Measurements from ENCODE around the gene ALS2.
"Not testable (repeated sequence)": the region's sequence is repeated elsewhere in the genome, so short reads cannot be mapped to it uniquely, and the experiment has no call there.

Gene ALS2

DNA sequence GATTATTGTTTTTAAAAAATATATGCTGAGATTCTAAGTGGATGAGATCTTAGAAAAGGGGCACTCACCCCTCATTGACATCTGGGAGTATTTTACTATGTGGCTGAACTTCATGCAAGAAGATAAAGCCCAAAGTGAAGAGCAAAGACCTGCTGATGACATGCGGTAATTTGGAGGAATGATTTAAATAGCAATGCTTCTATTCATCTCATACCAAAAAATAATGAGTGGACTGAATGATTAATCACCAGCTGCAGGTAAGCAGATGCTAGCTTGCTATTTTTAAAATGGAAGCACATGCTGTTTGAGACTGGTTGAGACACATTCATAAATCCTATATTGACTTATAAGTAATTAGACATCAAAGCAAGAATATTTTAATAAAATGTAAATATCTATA lies 12.9 kb upstream of the ALS2 start:
- no peak for DNase-seq

- DNase-seq = no peak
Observed at GRCh38 chr2:201790989-201791388, 10.3 kb upstream of the ALS2 start.

DNA sequence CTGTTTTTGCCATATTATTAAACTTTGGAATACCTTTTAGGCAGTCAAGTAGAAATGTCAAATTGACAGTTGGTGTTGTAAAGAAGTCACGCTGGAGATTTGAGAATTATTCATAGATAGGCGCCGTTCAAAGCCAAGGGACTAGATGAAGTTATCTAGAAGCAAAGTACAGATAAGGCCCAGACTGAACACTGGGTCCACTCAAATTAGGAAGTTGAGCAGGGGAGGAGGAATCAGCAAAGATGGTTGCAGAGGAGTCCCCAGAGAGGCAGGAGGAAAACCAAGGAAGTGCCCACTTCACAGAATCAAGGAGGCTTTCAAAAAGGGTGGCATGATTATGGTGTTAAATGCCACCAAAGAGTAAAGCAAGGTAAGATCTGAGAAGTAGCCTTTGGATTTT lies 9.6 kb upstream of the ALS2 start:
- DNase-seq = no peak

- DNase-seq = no peak
Observed at GRCh38 chr2:201789395-201789794, 8.7 kb upstream of the ALS2 start.

DNA sequence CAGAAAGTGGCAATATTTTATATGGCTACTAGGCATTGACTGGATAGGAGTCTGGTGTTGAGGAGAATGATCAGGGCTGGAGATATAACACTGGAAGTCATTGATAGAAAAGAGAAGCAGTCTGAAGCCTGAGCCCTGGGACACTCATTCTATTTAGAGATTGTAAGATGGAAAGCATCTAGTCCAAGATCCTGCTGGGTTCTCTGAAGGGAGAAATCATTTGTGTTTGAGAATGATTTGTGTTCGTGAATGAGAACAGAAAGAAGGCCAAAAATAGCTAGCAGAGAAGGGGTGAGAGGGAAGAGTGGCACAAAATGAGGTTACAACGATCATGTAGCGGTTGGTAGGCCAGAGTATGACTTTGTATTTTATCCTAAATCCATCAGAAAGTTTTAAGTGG lies 7.6 kb upstream of the ALS2 start:
- DNase-seq = no peak

DNA sequence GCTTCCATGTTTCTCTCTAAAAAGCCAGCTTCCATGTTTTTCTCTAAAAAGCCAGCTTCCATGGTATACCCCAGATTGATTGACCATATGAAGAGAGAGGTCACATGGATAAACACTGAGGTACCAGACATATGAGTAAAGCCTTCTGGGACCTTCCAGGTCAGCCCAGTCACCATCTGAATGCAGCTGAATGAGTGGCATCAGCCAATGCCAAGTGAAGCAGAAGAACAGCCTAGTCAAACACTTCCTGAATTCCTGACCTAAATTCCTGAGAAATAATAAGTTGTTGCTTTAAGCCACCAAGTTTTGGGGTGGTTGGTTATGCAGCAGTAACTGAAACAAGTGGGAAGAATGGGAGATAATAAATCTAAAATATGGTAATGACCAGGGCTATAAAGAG lies 5.7 kb upstream of the ALS2 start:
- DNase-seq = no peak

GRCh38 chr2:201785135-201785534 lies 4.4 kb upstream of the ALS2 start:
- DNase-seq = no peak

- no peak for DNase-seq
Observed at GRCh38 chr2:201784563-201784962, 3.8 kb upstream of the ALS2 start.

DNA sequence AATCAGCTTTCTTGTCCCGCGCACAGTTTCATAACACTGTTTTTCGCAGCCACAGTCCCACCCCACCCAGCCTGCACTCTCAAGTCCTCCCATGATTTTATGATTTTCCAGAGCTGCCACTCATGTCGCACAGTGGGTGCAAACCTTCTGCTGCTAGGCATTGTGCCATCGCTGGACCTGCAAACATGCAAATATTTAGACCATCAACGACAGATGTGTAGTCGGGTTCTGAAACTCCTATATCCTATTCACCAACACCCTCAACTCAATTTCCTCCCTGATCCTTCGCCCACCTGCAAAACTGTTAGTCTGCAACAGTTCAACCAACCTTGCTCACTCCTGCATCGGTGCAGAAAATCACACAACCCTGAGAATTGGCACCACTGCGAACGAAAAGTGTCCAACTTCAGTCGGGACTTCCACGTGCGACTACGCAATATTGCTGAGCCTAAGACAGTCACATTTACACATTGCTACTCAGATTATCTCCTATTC lies 871 bp upstream of the ALS2 start:
- no peak for DNase-seq

GRCh38 chr2:201779901-201780673 lies 646 bp downstream of the ALS2 start:
- DNase-seq = no peak

DNA sequence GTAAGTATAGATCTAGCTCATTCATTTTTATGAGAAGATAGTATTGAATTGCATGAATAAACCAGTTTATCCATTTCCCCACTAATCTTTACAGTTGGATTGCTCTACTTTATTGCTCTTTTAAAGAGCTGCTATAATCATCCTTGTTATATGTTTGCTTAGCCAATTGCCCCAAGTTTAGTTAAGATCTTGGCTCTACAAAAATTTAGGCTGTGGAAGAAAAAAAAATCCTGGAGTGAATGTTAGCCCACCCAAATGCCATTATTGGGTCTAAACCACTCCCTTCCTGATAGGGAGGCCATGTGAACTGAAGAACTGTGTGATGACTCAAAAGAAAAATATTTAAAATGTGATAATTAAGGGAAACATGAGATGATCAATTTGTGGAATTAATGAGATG lies 2.9 kb downstream of the ALS2 start:
- no peak for DNase-seq

GRCh38 chr2:201777043-201777442 lies 3.7 kb downstream of the ALS2 start:
- DNase-seq = no peak

DNA sequence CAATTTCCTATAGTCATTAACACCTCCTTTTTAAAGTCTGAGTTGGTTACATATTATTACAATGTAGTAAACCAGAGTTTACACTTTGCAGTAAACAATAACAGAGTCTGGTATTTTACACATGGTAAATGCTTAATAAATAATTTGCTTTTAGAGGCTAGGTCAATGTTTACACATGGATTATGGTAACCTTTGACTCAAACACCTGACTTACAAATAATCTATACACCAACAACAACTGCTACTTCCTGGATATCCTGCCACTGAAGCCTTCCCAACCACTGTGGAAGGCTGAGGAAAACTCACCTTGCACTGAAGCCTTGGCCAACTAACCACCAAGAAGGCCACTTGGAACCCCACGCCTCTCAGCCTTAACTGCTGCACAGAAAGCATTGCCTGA lies 5.4 kb downstream of the ALS2 start:
- no peak for DNase-seq

DNA sequence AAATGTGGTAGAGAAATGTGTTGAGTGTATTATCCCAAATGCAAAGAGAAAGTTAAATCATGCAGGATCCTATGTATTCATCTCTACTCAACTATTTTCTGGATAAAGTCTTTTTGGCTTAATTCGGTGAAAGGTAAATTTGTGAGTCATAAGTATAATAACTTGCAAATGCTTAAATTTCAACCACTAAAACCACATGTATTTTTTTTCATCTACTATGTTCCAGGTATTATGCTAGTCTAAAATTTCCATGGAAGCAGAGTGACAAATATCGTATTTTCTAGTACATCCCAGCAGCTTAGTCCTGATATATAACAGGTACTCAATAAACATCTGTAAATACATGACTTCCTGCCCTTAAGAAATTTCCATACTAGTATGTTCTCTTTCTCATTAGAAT lies 6.2 kb downstream of the ALS2 start:
- DNase-seq = no peak

DNA sequence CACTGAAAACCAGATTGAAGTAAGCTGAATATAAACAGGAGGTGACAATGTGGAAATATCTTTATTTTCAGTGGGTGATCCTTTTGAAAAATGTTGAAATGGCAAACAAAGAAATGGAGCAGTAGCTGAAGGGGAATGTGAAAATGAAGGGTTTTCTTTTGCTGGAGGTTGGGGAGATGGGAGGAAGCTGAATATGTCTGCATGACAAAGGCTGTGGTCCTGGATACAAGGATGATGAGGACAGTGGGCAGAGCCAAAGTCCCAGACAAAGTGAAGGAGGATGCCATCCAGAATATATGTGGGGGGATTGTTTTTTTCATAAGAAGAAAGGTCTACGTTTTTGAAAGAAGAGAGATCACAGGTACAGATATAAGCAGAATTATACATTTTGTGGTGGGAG lies 6.7 kb downstream of the ALS2 start:
- DNase-seq = no peak

DNA sequence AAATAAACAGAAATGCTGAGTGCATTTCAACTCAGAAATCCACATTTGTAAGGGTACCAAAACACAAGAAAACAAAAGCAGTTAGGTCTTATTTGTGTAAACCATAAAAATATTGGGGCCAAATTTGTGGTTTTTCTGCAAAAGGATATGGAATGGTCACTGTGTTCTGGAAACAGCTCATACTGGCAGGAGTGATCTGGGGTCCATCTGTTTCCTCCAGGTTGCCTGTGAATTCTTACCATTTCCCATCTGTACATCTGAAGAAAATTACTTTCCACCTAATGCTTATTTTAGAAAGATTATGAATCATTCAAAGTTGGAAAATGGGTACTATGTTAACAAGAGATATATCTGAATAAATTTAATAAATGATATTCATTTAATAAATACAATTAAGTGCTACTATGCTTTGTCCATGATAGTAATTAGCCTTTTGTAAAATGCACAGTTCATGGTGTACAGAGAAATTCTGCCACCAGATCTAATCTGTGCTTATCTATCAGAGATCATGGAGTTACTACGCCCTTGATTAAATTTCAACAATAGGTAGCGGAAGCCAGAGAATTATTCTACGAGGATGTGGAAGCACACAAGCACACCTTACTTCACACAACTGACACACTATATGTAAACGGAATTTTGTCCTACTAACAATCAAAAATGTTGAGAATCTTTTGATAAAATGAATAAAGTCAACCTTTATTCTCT lies 10.9 kb downstream of the ALS2 start:
- DNase-seq = peak; percentile 16

DNA sequence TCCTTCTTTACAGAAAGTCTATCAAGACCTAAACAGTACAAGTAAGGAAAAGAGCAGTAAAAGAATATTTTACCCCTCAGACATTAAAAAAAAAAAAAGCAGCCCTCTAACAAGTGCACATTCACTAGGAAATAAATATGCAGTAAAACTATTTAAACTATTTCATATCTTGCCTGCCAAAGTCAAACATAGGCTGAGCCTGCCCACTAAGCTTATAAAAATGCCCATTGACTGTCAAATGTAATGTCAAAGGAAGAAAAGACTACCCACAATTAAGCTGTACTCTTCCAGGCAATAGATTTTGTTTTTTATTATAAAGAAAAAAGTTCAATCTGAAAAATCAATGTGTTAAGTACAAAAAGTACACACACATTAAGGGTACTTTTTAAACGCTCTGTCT lies 11.8 kb downstream of the ALS2 start:
- no peak for DNase-seq

DNA sequence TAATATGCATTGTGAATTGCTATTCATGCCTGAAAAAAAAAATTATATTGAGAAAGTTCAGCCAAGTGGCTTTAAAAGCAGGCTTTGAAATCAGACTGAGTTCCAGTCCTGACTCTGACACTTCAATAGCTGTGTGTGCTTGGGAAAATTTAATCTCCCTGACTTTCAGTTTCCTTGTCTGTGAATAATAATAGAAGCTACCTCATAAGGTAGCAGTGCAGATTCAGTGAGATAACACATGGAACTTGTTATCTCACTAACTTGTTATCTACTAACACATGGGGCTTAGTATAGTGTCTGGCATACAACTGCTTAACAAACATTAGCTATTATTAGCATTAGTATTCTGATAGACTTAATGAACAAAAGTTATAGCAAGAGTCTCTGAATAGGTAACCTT lies 14.9 kb downstream of the ALS2 start:
- DNase-seq = no peak

DNA sequence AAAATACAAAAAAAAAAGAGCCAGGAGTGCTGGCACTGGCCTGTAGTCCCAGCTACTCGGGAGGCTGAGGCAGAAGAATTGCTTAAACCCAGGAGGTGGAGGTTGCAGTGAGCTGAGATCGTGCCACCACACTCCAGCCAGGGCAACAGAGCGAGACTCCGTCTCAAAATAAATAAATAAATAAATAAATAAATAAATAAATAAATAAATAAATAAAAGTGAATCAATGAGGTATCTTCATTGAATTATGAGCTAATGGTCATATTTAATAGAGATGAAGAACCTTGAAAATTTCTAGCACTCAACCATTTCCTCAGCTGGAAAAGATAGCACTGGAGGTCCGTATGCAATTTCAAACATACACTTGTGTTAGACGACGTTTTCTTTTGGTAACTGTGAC lies 16.3 kb downstream of the ALS2 start:
- DNase-seq = not testable (repeated sequence)

DNA sequence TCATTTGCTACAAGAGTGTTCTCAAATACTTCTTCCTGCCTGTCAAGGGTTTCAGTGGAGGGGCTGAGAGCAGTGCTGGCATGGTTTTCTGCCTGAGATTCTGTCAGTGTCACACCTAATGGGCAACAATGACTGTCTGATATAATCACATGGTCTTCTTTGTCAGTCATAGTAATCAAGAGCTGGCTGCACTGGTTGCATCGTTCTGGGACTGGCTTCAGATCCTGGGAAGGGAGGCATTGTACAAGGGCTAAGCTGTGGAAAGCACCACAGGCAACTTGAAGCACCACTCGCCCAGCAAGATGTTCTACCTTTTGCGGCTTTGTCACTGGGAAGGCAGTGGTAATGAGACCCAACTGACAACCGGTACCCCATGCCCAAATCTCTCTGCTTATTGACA lies 19.6 kb downstream of the ALS2 start:
- DNase-seq = no peak

DNA sequence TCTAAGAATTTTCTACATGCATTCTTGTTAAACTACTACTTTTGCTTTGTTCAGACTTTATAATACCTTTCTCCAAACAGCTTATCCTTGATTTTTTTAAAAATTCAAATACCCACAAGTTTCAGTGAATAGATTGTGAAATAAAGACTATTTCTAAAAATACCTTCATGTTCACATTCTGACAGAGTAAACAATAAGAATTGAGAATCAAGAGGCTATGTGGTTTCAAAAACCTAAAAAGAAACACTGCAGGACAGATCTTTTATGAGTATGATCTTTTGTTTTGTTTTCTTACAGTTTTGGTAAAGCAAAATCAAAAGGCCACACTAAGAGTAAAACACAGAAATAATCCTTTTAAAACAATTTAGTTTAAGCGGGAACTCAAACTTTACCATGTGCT lies 21.2 kb downstream of the ALS2 start:
- DNase-seq = no peak

DNA sequence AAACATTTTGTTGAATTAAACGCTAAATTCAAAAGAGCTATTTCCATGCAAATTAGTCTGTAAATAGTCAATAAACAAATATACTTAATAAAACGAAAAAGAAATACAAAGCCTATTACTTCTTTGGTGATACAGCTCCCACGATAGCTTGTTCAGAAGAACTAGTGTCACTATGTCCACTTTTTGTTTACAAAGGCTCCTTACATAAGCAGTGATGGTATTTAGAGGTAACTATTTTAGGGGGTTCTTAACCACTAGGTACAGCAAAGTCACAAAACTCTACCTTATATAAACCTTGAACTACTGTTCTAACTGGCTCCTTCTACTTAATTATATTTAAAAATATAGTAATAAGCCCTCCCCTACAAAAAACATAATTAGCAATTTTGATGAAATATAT lies 21.9 kb downstream of the ALS2 start:
- DNase-seq = no peak

DNA sequence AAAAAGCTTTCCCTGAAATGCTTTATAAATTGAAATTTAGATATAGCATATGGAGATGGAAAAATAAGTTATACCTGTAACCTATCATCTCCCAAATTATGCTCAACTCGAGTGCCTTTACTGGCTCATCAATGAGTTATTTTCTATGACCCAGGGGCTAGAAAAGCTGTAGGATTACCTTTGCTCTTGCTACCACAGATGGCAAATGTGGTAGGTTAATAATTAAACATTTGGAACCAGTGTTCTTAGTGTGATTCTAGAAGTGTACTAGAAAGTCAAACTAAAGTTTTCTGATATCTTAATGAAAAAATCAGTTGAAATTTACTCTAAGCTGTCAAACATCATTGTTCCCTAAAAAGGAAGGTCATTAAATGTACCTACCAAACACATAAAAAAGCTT lies 22.5 kb downstream of the ALS2 start:
- no peak for DNase-seq

DNA sequence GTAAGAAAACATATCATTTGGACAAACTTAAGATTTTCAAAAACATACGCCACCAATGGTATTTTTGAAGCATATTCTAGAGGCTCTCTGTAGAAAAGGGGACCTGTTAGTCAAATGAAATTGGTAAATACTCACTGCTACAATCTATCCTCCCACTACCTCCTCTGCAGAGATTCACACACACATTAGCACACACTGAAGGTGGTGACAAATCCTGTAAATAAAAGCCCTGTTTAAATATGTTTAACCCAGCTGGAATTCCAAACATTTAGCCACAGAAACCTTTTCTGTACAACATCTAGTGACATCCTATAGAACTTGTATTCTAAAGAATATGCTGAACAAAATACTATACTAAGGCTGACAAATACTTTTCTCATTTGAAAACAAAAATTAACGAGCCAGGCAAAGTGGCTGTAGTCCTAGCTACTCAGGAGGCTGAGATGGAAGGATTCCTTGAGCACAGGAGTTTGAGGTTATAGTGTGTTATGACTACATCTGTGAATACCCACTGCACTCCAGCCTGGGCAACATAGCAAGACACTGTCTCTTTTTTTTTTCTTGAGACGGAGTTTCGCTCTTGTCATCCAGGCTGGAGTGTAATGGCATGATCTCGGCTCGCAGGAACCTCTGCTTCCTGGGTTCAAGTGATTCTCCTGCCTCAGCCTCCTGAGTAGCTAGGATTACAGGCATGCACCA lies 25.9 kb downstream of the ALS2 start:
- no peak for DNase-seq
